ENCODE results near the gene KRT34. TPM values are rescaled to one million over a fixed set of nuclear protein-coding genes. Genes with fewer than 3 reads are reported as not detected.

KRT34 gene
- polyA plus RNA-seq, 1 of the 3 experiments (the other 2 are of a cell fraction): 0.08 TPM

- TF ChIP-seq USF2 (IDR thresholded peaks at IDR 0.05; ENCODE audit: borderline replicate concordance, low read depth, low read length) (no peak), FOSL2 (IDR thresholded peaks at IDR 0.05; ENCODE audit: borderline replicate concordance, low read depth) (no peak), RXRA (IDR thresholded peaks at IDR 0.05; ENCODE audit: borderline replicate concordance, low read depth) (no peak), CTCF (IDR thresholded peaks at IDR 0.05) (no peak), TAF1 (IDR thresholded peaks at IDR 0.05; ENCODE audit: borderline replicate concordance, low read depth, low read length) (no peak), PBX3 (IDR thresholded peaks at IDR 0.05) (no peak), ZBTB33 (IDR thresholded peaks at IDR 0.05; ENCODE audit: borderline replicate concordance, low read depth) (no peak), SMC3 (IDR thresholded peaks at IDR 0.05; ENCODE audit: low read depth, low read length) (no peak), FOXM1 (IDR thresholded peaks at IDR 0.05; ENCODE audit: low read depth) (no peak), RFX5 (IDR thresholded peaks at IDR 0.05; ENCODE audit: low read length) (no peak), USF1 (IDR thresholded peaks at IDR 0.05; ENCODE audit: borderline replicate concordance, low read depth) (no peak), TCF12 (IDR thresholded peaks at IDR 0.05) (no peak), POLR2AphosphoS5 (IDR thresholded peaks at IDR 0.05; ENCODE audit: low read depth, low read length) (no peak), CHD2 (IDR thresholded peaks at IDR 0.05; ENCODE audit: low read length, partially characterized antibody) (no peak), NRF1 (IDR thresholded peaks at IDR 0.05; ENCODE audit: low read depth, low read length) (no peak)
- H3K9me2 ChIP-seq: no peaks in the 10 kb centered on the region
- no peak within 1 kb of the TSS for H3K9ac ChIP-seq
- H2AFZ ChIP-seq (ENCODE audit: low read depth): no peak within 1 kb of the TSS
- no peaks in the 10 kb centered on the region for H3K27me3 ChIP-seq (ENCODE audit: insufficient read depth)
- no peak for DNase-seq
- no peaks in the 10 kb centered on the region for H3K79me2 ChIP-seq (ENCODE audit: insufficient read depth)
- no peak within 1 kb of the TSS for H3K4me2 ChIP-seq
- ChIA-PET POLR2A (no interaction called here), CTCF (interaction anchor here (1.1 kb wide), 1 partner anchor 266 kb away, joined by 3 read pairs; no protein-coding TSS in a partner anchor)
- no peaks in the 10 kb centered on the region for H4K20me1 ChIP-seq (ENCODE audit: insufficient read depth)
- whole genome bisulfite sequencing (ENCODE audit: low lambda C conversion rate): 65% methylated on average over 15 of the region's 16 CpGs
- H3K4me3 ChIP-seq (ENCODE audit: low read depth in 2 of 2, low read length in 1 of 2): no peak within 1 kb of the TSS
- H3K4me1 ChIP-seq (ENCODE audit: control insufficient read depth in 1 of 2, insufficient read depth in 2 of 2, low read depth in 1 of 2, low read length in 1 of 2): peaks cover 0 to 4% of the 10 kb centered on the region in 2 experiments; a peak in 1 of 4 replicates
- no peaks in the 10 kb centered on the region for H3K36me3 ChIP-seq (replicated peaks in 1 of 2; ENCODE audit: control insufficient read depth in 1 of 2, insufficient read depth in 2 of 2, low read length in 1 of 2)
- no peaks in the 10 kb centered on the region for H3K9me3 ChIP-seq
- no peak within 1 kb of the TSS for H3K27ac ChIP-seq (ENCODE audit: low read depth in 2 of 2, low read length in 1 of 2)
- H3F3A ChIP-seq (replicated peaks; ENCODE audit: insufficient read depth): no peaks in the 10 kb centered on the region
Measured at GRCh38 chr17:41396996-41397660, 15.0 kb upstream of the KRT34 start, which contains the start of gene KRT31. Gene KRT31 (minus strand): TSS chr17:41397608. CDS start chr17:41397539, 69 bp downstream.
